ENCODE measurements around the gene SCAPER.

SCAPER gene

DNA sequence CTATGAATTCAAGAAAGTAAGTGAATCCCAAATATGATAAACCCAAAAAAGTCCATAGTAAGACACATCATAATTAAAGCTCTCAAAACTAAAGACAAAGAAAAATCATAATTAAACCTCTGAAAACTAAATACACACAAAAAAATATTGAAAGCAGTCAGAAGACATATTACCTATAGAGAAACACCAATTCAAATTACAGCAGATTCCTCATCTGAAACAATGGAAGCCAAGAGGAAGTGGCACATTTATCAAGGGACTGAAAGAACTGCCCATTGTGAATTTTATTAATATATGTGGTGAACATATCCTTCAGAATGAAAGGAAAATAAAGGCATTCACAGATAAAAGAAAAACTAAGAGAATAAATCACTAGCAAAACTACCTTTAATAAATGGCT lies 128.2 kb downstream of the SCAPER start:
- POLR2A ChIA-PET: no interaction called here
- no peak for DNase-seq (ENCODE audit: extremely low spot score)
- CTCF ChIA-PET: no interaction called here
- TF ChIP-seq, protein P1, sequence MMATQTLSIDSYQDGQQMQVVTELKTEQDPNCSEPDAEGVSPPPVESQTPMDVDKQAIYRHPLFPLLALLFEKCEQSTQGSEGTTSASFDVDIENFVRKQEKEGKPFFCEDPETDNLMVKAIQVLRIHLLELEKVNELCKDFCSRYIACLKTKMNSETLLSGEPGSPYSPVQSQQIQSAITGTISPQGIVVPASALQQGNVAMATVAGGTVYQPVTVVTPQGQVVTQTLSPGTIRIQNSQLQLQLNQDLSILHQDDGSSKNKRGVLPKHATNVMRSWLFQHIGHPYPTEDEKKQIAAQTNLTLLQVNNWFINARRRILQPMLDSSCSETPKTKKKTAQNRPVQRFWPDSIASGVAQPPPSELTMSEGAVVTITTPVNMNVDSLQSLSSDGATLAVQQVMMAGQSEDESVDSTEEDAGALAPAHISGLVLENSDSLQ (IDR thresholded peaks at IDR 0.05): no peak
- no peak for TF ChIP-seq HDGF (IDR thresholded peaks at IDR 0.05; ENCODE audit: borderline replicate concordance)
- no peak for TF ChIP-seq SUZ12 (IDR thresholded peaks at IDR 0.05)
- TF ChIP-seq FOXK2 (IDR thresholded peaks at IDR 0.05): no peak
- TF ChIP-seq LEF1 (IDR thresholded peaks at IDR 0.05; ENCODE audit: borderline replicate concordance): no peak
- TF ChIP-seq CTBP1 (IDR thresholded peaks at IDR 0.05; ENCODE audit: borderline replicate concordance): no peak
- TF ChIP-seq ARNT (IDR thresholded peaks at IDR 0.05): no peak
- TF ChIP-seq ZNF384 (IDR thresholded peaks at IDR 0.05): no peak
- TF ChIP-seq BHLHE40 (IDR thresholded peaks at IDR 0.05; ENCODE audit: borderline replicate concordance): no peak
- TF ChIP-seq ELF4 (IDR thresholded peaks at IDR 0.05): no peak
- no peak for TF ChIP-seq FOXA1 (IDR thresholded peaks at IDR 0.05)
- TF ChIP-seq TARDBP (IDR thresholded peaks at IDR 0.05): no peak
- TF ChIP-seq SP1 (IDR thresholded peaks at IDR 0.05): no peak
- no peak for TF ChIP-seq FOXM1 (IDR thresholded peaks at IDR 0.05; ENCODE audit: borderline replicate concordance)

DNA sequence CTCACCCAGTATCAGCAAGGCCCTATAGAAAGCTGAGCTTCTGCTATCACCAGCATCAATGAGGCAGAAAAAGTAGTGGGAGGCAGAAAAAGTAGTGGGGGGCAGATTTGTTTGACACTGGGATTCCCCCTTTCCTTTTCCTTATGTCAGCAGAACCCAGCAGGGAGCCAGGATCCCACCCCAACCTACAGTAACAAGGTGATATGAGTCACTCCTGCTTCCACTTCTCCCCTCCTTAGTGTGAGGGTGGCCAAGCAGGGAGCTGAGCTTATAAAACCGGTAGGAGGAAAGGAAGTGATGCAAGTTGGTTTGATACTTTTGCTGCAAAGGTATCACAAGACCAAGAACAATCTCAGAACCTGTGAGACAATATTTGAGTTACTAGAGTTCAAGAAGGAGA lies 128.7 kb downstream of the SCAPER start:
- no peak for DNase-seq (ENCODE audit: extremely low spot score)
- CTCF ChIA-PET: no interaction called here
- TF ChIP-seq HDGF (IDR thresholded peaks at IDR 0.05; ENCODE audit: borderline replicate concordance) (no peak), FOXM1 (IDR thresholded peaks at IDR 0.05; ENCODE audit: borderline replicate concordance) (no peak)
- POLR2A ChIA-PET: no interaction called here

DNA sequence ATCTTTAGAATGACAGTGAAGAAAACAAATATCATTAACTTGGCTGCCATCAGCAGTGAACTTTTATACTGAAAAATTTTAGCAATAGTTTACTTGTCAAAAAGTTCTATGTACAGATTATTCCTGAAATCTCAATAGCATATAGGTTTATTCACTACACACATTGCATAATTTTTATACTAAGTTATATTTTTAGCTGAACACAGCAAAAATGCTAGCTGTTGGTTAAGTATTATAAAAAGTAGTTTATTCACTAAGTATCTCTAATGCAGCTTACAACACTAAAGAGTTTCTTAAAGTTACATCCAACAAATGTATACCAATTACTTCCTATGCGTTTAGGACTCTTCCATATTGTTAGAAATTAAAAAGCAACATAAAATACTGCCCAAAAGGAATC lies 131.9 kb downstream of the SCAPER start:
- no peak for DNase-seq (ENCODE audit: extremely low spot score)
- POLR2A ChIA-PET: no interaction called here
- TF ChIP-seq HDGF (IDR thresholded peaks at IDR 0.05; ENCODE audit: borderline replicate concordance) (no peak), LEF1 (IDR thresholded peaks at IDR 0.05; ENCODE audit: borderline replicate concordance) (no peak), FOXA1 (IDR thresholded peaks at IDR 0.05) (no peak), BHLHE40 (IDR thresholded peaks at IDR 0.05; ENCODE audit: borderline replicate concordance) (no peak), SP1 (IDR thresholded peaks at IDR 0.05) (no peak), SUZ12 (IDR thresholded peaks at IDR 0.05) (no peak), ZNF384 (IDR thresholded peaks at IDR 0.05) (no peak), ELF4 (IDR thresholded peaks at IDR 0.05) (no peak), L3MBTL2 (conservative IDR thresholded peaks at IDR 0.05) (no peak), CTBP1 (IDR thresholded peaks at IDR 0.05; ENCODE audit: borderline replicate concordance) (no peak), NFRKB (IDR thresholded peaks at IDR 0.05) (no peak), FOXM1 (IDR thresholded peaks at IDR 0.05; ENCODE audit: borderline replicate concordance) (no peak)
- CTCF ChIA-PET: no interaction called here

DNA sequence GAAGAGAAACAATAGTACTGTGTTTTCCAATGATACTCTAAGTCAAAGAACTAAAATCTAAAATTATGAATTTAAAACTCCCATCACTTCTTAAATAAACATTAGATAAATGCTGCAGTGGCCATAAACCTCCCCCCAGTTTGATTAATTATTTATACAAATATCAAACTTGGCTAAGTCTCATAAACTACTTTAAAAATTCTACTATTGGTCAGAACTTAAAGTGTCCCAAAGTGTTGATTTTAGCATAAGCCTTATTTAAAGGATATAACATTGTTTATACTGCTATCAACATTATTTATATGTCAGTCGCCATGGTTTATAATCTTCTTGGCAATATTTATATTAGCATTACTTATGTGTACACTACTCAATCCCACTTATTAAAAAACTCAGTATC lies 132.4 kb downstream of the SCAPER start:
- TF ChIP-seq ELF4 (IDR thresholded peaks at IDR 0.05) (no peak), SP1 (IDR thresholded peaks at IDR 0.05) (no peak), CTBP1 (IDR thresholded peaks at IDR 0.05; ENCODE audit: borderline replicate concordance) (no peak), HDGF (IDR thresholded peaks at IDR 0.05; ENCODE audit: borderline replicate concordance) (no peak), FOXK2 (IDR thresholded peaks at IDR 0.05) (no peak), NFRKB (IDR thresholded peaks at IDR 0.05) (no peak), FOXA1 (IDR thresholded peaks at IDR 0.05) (no peak), FOXM1 (IDR thresholded peaks at IDR 0.05; ENCODE audit: borderline replicate concordance) (no peak), TARDBP (IDR thresholded peaks at IDR 0.05) (no peak), L3MBTL2 (conservative IDR thresholded peaks at IDR 0.05) (no peak), ARNT (IDR thresholded peaks at IDR 0.05) (no peak), BHLHE40 (IDR thresholded peaks at IDR 0.05; ENCODE audit: borderline replicate concordance) (no peak), ZNF384 (IDR thresholded peaks at IDR 0.05) (no peak), SUZ12 (IDR thresholded peaks at IDR 0.05) (no peak), LEF1 (IDR thresholded peaks at IDR 0.05; ENCODE audit: borderline replicate concordance) (no peak)
- TF ChIP-seq, protein P1 (IDR thresholded peaks at IDR 0.05): no peak
- POLR2A ChIA-PET: no interaction called here
- CTCF ChIA-PET: no interaction called here
- no peak for DNase-seq (ENCODE audit: extremely low spot score)

DNA sequence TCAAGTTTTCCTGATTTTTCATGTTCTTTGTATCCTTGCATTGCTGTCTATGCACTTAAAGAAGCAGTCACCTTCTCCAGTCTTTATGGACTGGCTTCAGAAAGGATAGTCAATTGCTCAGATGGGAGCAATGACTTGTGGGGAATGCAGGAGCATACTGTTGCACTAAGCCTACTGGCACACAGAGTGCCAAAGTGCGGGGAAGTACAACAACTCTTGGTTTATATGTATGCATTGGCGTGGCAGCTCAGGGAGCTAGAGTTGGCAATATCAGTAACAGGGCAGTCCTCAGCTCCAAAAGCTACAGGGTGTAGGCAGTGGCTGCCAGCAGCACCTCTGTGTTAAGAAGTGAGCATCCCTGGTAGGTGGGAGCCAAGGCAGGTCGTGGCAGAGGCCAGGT lies 141.1 kb downstream of the SCAPER start:
- TF ChIP-seq HDGF (IDR thresholded peaks at IDR 0.05; ENCODE audit: borderline replicate concordance) (no peak), FOXA1 (IDR thresholded peaks at IDR 0.05) (no peak), BHLHE40 (IDR thresholded peaks at IDR 0.05; ENCODE audit: borderline replicate concordance) (no peak), SP1 (IDR thresholded peaks at IDR 0.05) (no peak), FOXM1 (IDR thresholded peaks at IDR 0.05; ENCODE audit: borderline replicate concordance) (no peak), L3MBTL2 (conservative IDR thresholded peaks at IDR 0.05) (no peak)
- TF ChIP-seq, protein P1 (IDR thresholded peaks at IDR 0.05): no peak
- DNase-seq (ENCODE audit: extremely low spot score): no peak
- CTCF ChIA-PET: no interaction called here
- POLR2A ChIA-PET: no interaction called here

DNA sequence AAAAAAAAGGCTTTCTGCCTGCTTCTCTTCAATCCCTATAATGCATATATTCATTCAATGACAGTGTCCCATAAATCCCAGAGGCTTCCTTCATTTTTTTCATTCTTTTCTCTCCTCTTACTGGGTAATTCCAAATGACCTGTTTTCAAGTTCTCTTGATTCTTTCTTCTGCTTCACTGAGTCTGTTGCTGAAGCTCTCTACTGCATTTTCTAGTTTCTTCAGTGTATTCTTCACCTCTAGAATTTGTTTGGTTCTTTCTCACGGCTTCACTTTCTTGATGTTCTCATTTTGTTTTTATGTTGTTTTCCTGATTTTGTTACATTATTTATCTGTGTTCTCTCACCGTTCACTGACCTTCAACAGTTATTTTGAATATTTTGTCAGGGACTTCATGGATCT lies 141.6 kb downstream of the SCAPER start:
- DNase-seq (ENCODE audit: extremely low spot score): no peak
- ChIA-PET POLR2A (no interaction called here), CTCF (no interaction called here)
- TF ChIP-seq ARNT (IDR thresholded peaks at IDR 0.05) (no peak), HDGF (IDR thresholded peaks at IDR 0.05; ENCODE audit: borderline replicate concordance) (no peak), SUZ12 (IDR thresholded peaks at IDR 0.05) (no peak), L3MBTL2 (conservative IDR thresholded peaks at IDR 0.05) (no peak), ELF4 (IDR thresholded peaks at IDR 0.05) (no peak), SP1 (IDR thresholded peaks at IDR 0.05) (no peak), FOXK2 (IDR thresholded peaks at IDR 0.05) (no peak), FOXA1 (IDR thresholded peaks at IDR 0.05) (no peak), CTBP1 (IDR thresholded peaks at IDR 0.05; ENCODE audit: borderline replicate concordance) (no peak)

Data from HEK293T (cell line).